GM12865 (cell line): Measurements from ENCODE around the gene TMEM130.

Experiments used
- DNase-seq: peaks from one replicate; pipeline ENCODE4 v3.0.0; 2010; ENCODE audit warnings: low read depth
- H3K4me3 ChIP-seq: 2 replicates; pipeline ENCODE4 v1.5.1; 2011; ENCODE audit warnings: mild to moderate bottlenecking, low read depth, low read length, control low read depth
- TF ChIP-seq, protein P1 (sequence below): IDR thresholded peaks from 2 replicates; pipeline ENCODE4 v1.5.1; 2011; ENCODE audit warnings: low read length, control low read depth, low read depth, inconsistent platforms; ENCODE audit not compliant: insufficient read depth; ENCODE audit errors: missing control alignments

The TMEM130 gene

GRCh38 chr7:98827258-98827657 lies 42.6 kb downstream of the TMEM130 start:
- TF ChIP-seq, protein P1, sequence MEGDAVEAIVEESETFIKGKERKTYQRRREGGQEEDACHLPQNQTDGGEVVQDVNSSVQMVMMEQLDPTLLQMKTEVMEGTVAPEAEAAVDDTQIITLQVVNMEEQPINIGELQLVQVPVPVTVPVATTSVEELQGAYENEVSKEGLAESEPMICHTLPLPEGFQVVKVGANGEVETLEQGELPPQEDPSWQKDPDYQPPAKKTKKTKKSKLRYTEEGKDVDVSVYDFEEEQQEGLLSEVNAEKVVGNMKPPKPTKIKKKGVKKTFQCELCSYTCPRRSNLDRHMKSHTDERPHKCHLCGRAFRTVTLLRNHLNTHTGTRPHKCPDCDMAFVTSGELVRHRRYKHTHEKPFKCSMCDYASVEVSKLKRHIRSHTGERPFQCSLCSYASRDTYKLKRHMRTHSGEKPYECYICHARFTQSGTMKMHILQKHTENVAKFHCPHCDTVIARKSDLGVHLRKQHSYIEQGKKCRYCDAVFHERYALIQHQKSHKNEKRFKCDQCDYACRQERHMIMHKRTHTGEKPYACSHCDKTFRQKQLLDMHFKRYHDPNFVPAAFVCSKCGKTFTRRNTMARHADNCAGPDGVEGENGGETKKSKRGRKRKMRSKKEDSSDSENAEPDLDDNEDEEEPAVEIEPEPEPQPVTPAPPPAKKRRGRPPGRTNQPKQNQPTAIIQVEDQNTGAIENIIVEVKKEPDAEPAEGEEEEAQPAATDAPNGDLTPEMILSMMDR = no peak
- DNase-seq = no peak
- no peak overlapping the region for H3K4me3 ChIP-seq

GRCh38 chr7:98826811-98827231 lies 43.0 kb downstream of the TMEM130 start:
- no peak overlapping the region for H3K4me3 ChIP-seq
- DNase-seq = no peak
- TF ChIP-seq, protein P1 = no peak

- TF ChIP-seq, protein P1 = no peak
- no peak overlapping the region for H3K4me3 ChIP-seq
- DNase-seq = no peak
Observed at GRCh38 chr7:98826387-98826786, 43.4 kb downstream of the TMEM130 start.

DNA sequence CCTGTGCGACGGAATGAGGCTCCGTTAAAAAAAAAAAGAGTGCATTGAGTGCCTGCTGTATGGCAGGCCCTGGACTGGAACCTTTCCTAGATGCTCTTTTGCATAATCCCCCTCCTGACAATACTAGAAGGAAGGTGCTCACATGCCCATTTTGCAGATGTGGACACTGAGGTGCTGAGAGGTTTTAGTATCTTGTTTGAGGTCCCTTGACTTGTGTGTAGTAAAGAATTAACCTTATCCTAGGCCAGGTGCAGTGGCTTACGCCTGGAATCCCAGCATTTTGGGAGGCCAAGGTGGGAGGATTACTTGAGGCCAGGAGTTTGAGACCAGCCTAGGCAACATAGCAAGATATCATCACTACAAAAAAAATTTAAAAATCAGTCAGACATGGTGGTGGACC lies 46.6 kb downstream of the TMEM130 start:
- H3K4me3 ChIP-seq = no peak overlapping the region

DNA sequence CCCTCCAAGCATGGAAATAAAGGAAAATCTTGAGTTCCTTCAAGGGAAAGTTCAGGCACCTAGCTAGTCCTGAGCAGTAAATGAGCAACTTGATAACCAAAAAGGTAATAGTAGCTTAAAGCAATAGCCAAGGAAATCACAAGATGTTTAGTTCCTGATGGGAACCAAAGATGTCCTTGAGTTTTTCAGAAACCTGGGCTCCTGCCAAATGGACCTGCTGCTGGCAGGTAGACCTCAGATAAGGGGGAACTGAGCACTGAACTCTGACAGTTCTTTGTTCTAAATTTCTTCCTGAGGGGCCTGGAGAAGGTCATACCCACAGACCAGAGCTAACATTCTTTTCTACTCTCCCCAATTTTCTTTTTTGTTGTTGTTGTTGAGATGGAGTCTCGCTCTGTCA lies 48.5 kb downstream of the TMEM130 start:
- TF ChIP-seq, protein P1 = no peak
- DNase-seq = no peak
- no peak overlapping the region for H3K4me3 ChIP-seq

More for the DNA sequence above, 46.6 kb downstream of the TMEM130 start:
- no peak for DNase-seq
- TF ChIP-seq, protein P1 = no peak

- TF ChIP-seq, protein P1 = no peak
- H3K4me3 ChIP-seq = no peak overlapping the region
- DNase-seq = no peak
Observed at GRCh38 chr7:98816967-98817710, 52.7 kb downstream of the TMEM130 start.

GRCh38 chr7:98816241-98816640 lies 53.6 kb downstream of the TMEM130 start:
- H3K4me3 ChIP-seq = no peak overlapping the region
- no peak for DNase-seq
- TF ChIP-seq, protein P1 = no peak
